HUES6 (cell line): ENCODE data around the gene FBN2.

Experiments used
- H3K27ac ChIP-seq: 2 replicates; pipeline ENCODE4 v1.7.0; 2013; ENCODE audit warnings: low read depth, mild to moderate bottlenecking, low read length, inconsistent platforms
- H3K27me3 ChIP-seq: 2 replicates; pipeline ENCODE4 v1.6.1; 2013; ENCODE audit warnings: low read length; ENCODE audit not compliant: control insufficient read depth, insufficient read depth
- H3K36me3 ChIP-seq: 2 replicates; pipeline ENCODE4 v1.6.1; 2013; ENCODE audit warnings: low read length; ENCODE audit not compliant: control insufficient read depth, insufficient read depth
- H3K4me1 ChIP-seq: 2 replicates; pipeline ENCODE4 v1.6.1; 2013; ENCODE audit warnings: low read length; ENCODE audit not compliant: control insufficient read depth, insufficient read depth
- H3K4me3 ChIP-seq: 2 replicates; pipeline ENCODE4 v1.5.1; 2013; ENCODE audit warnings: low read depth, low read length
- H3K9ac ChIP-seq: one replicate; pipeline ENCODE4 v1.6.1; 2013; ENCODE audit warnings: mild to moderate bottlenecking, low read length
- H3K9me3 ChIP-seq: 2 replicates; pipeline ENCODE4 v1.6.1; 2013; ENCODE audit warnings: low read depth, low read length; ENCODE audit not compliant: control insufficient read depth, insufficient read depth

Gene FBN2

DNA sequence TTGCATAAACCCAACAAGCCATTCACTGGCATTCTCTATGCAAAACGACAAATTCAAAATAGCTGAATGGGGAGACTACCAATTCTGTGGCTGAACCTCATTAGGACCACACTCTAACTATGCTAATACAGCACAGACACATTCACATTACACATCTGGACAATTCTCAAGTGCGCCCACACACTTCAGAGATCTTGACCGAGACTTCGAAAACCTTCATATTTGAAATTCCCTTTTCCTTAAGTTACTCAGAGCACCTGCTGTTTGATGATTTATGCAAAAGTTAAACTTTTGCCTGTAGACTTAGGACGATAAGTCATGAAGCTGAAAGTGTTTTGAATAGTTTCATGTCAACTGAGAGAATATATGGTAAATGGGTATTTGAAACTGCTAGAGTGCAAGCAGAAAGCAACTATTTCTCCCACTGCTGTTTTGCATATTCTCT is 111.9 kb downstream of the FBN2 start:
- Histone ChIP-seq H3K36me3 (peaks cover 3% of the 10 kb centered on the region; the same call in 1 of the 2 replicates), H3K9me3 (no peaks in the 10 kb centered on the region), H3K4me1 (no peaks in the 10 kb centered on the region), H3K27me3 (no peaks in the 10 kb centered on the region), H3K4me3 (no peak overlapping the region), H3K27ac (no peak overlapping the region), H3K9ac (no peak overlapping the region)

DNA sequence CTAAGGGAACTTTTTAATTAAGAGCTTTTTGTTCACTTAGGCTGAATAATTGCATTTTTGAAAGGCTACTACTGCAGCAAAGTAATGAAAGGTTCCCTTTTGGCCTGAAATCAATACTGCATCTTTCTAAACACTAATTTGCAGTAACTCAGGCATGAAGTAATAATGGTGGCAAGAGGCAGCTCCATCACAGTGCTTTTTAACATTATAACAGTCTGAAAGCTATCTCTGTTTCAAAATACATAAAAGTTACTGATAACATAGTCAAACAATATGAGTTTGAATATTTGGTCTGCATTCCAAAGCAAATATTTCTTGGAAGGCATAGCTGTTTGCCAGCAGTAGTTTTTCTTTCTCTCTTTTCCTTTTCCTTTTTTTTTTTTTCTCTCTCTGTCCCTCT is 113.4 kb downstream of the FBN2 start:
- H3K27me3 ChIP-seq = no peaks in the 10 kb centered on the region
- H3K27ac ChIP-seq = no peak overlapping the region
- no peak overlapping the region for H3K9ac ChIP-seq
- H3K4me3 ChIP-seq = no peak overlapping the region
- peaks cover 3% of the 10 kb centered on the region; the same call in 1 of the 2 replicates for H3K36me3 ChIP-seq
- H3K9me3 ChIP-seq = no peaks in the 10 kb centered on the region
- H3K4me1 ChIP-seq = no peaks in the 10 kb centered on the region

DNA sequence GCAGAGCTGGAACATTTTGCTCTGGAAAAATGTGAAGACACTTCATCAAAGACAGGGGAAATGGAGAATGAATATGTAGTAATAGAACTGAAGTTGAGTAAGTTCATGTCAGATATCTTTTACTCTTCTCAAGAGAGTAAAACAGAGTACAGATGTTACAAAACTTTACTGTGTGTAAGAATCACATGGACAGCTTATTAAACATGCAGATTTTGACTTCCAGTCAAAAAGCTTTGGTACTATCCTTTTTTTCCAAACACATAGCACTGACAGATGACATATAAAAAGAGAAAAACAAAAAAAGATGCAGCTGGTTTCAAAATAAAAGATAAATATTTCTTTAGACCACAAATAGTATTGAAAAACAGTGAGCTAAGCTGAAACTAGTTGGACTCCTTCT is 115.4 kb downstream of the FBN2 start:
- H3K36me3 ChIP-seq = peaks cover 3% of the 10 kb centered on the region; the same call in 1 of the 2 replicates
- no peak overlapping the region for H3K9ac ChIP-seq
- H3K4me3 ChIP-seq = no peak overlapping the region
- H3K4me1 ChIP-seq = no peaks in the 10 kb centered on the region
- no peaks in the 10 kb centered on the region for H3K27me3 ChIP-seq
- H3K9me3 ChIP-seq = no peaks in the 10 kb centered on the region
- no peak overlapping the region for H3K27ac ChIP-seq

DNA sequence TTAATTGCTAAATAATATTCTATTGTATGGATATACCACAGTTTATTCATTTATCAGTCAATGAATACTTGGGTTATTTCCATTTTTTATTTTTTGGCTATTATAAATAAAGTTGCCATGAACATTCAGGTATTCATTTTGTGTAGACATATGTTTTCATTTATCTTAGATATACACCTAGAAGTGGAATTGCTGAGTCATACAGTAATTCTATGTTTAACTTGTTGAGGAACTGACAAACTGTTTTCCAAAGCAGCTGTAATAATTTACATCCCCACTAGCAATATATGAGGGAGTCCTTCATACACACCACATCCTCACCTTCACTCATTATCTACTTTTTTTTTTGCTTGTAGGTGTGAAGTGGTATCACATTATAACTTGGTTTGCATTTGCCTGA is 123.6 kb downstream of the FBN2 start:
- Histone ChIP-seq H3K27me3 (no peaks in the 10 kb centered on the region), H3K4me1 (peaks cover 9% of the 10 kb centered on the region), H3K36me3 (no peaks in the 10 kb centered on the region; the same call in 1 of the 2 replicates), H3K9me3 (0 out of 2 replicates have a peak, but pooled peaks cover 7% of the 10 kb centered on the region), H3K4me3 (no peak overlapping the region), H3K27ac (no peak overlapping the region), H3K9ac (no peak overlapping the region)

DNA sequence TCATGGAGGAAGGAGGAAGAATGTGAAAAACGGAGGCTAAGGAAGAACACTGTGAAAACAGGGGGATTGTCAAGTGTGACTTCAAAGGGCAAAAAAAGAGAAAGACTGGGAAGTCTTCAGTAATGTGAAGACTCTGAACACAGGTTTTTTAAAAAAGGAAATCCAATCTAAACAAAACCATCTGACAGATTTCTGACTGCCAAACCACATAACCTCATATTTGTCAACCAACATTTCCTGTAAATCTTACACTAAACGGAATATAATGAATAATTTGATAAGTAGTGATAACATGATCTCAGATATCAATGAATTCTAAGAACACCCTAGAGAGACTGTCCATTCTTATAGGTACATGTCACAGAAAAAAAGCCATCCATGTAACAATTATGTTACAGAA is 124.7 kb downstream of the FBN2 start:
- H3K9me3 ChIP-seq = 0 out of 2 replicates have a peak, but pooled peaks cover 7% of the 10 kb centered on the region
- H3K4me1 ChIP-seq = peaks cover 18% of the 10 kb centered on the region
- no peaks in the 10 kb centered on the region; the same call in 1 of the 2 replicates for H3K36me3 ChIP-seq
- H3K27me3 ChIP-seq = no peaks in the 10 kb centered on the region
- no peak overlapping the region for H3K27ac ChIP-seq
- H3K9ac ChIP-seq = no peak overlapping the region
- no peak overlapping the region for H3K4me3 ChIP-seq

DNA sequence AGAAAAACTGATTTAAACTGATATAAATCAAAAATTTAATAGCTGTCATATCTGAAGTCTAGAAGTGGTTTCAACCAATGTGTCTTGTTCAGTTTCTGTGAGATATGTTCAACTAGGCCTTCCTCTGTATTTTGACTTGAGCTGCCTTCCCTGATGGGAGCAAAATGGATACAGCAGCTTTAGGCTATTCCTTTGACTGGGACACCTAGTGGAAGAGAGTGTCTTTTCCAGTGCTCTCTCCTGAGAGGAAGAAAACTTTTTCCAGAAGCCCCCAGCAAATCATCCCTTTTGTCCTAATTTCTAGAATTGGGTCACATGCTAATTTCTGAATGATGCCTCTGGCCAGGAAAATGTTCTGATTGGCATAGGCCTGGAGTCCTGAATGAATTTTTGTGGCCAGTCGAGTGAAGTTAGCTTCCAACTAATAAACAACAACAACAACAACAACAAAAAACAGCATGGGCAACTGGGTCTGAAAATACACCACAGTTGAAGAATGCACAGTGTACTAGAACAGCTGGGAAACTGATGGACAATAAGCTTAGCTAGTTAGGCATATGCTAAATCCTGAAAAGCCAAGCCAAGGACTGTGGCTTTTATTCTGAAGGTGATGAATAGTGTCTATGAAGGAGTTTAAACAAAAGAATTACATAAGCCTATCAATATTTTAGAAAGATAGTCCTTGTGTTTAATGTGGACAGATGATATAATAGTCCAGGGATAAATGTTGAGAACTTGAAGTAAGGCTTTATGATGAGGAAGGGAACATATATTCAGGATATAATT is 125.7 kb downstream of the FBN2 start:
- 0 out of 2 replicates have a peak, but pooled peaks cover 7% of the 10 kb centered on the region for H3K9me3 ChIP-seq
- no peaks in the 10 kb centered on the region for H3K27me3 ChIP-seq
- H3K36me3 ChIP-seq = no peaks in the 10 kb centered on the region; the same call in 1 of the 2 replicates
- no peak overlapping the region for H3K4me3 ChIP-seq
- H3K9ac ChIP-seq = no peak overlapping the region
- peaks cover 18% of the 10 kb centered on the region for H3K4me1 ChIP-seq
- H3K27ac ChIP-seq = no peak overlapping the region

DNA sequence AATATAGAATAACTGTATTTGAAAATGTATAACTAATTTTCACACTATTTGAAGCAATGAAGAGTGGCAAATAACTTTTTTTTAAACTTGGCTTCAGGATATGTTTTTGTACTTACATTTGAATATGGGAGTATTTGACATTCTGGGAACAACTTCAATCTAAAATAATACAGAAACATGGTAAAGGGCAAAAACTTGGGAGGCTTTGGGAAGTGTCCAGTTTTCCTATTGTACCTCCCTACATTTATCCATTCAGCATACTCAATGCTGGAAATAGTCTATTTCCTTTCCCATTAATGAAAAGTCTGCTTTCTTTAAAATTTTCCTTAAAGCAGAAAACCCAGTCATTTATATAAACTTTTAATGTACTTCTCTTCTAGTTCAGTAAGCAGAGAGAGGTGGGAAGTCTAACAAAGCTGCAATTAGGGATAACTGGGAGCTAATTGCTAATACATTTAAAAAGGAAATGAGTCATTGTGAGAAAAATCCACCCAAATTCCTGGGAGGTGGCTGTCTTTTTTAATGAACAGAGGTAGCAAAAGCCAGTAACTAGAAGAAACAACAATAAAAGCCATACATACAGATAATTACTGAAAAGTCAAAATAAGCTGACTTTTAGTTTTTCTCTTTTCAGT is 128.8 kb downstream of the FBN2 start:
- no peaks in the 10 kb centered on the region for H3K27me3 ChIP-seq
- no peak overlapping the region for H3K9ac ChIP-seq
- H3K27ac ChIP-seq = 0 out of 2 replicates have a peak overlapping the region, but pooled peaks have one; percentile 19
- H3K4me3 ChIP-seq = no peak overlapping the region
- peaks cover 3% of the 10 kb centered on the region; the same call in 1 of the 2 replicates for H3K36me3 ChIP-seq
- 0 out of 2 replicates have a peak, but pooled peaks cover 3% of the 10 kb centered on the region for H3K9me3 ChIP-seq
- H3K4me1 ChIP-seq = peaks cover 22% of the 10 kb centered on the region

DNA sequence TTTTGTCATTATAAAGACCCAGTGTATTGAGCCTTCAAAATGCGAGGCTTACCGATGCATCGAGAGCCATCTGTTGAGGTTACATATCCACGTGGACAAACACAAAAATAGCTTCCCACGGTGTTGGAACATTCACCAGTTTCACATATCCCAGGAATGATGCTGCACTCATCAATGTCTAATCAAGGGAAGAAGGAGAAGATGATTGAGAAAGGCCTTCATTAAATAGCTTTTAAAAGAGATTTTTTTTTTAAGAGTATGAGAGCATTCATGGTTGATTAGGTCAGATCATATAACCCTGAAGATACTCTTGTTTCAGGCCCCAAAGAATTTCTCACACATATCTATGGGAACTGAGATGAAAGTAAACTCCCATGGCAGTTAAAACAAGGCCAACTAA is 129.4 kb downstream of the FBN2 start:
- Histone ChIP-seq H3K9ac (no peak overlapping the region), H3K27me3 (no peaks in the 10 kb centered on the region), H3K4me3 (no peak overlapping the region), H3K4me1 (peaks cover 22% of the 10 kb centered on the region), H3K36me3 (peaks cover 3% of the 10 kb centered on the region; the same call in 1 of the 2 replicates), H3K27ac (no peak overlapping the region), H3K9me3 (no peaks in the 10 kb centered on the region)

DNA sequence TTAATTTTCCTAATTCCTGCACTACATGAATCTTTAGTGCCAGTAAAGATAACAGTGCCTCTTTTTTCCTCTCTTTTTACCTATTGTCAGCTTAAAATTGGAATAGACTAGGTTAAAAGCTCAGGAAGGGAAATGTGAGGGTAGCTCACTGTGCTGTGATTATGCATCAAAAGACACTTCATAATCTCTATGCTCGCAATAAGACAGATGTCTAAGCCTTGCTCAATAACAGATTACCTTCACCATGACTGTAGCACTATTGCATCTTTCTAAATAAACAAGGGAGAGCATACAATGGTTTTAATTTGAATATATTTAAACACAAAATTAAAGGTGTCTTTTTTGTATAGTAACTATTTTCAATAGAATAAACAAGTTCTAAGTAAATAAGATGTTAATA is 130.1 kb downstream of the FBN2 start:
- Histone ChIP-seq H3K4me3 (no peak overlapping the region), H3K27me3 (no peaks in the 10 kb centered on the region), H3K36me3 (peaks cover 3% of the 10 kb centered on the region; the same call in 1 of the 2 replicates), H3K9ac (no peak overlapping the region), H3K4me1 (peaks cover 22% of the 10 kb centered on the region), H3K9me3 (no peaks in the 10 kb centered on the region), H3K27ac (no peak overlapping the region)

DNA sequence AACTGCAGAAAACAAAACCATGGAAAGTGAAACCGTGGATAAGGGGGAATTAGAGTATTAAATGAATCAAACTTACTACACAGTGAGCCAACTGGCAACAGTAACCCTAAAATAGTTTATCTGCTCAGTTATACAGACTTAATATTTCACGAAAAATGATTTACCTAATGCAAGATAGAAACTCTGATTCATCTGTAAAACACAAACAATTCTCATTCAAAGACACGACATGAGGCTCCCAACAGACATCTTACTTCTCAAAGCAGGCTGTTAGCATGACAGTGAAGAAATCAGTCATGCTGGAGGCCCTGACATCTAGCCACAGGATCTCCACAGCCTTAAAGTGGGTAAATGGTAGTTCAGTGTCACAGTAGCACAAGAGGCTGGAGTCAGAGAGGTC is 131.2 kb downstream of the FBN2 start:
- no peaks in the 10 kb centered on the region for H3K9me3 ChIP-seq
- peaks cover 3% of the 10 kb centered on the region; the same call in 1 of the 2 replicates for H3K36me3 ChIP-seq
- no peak overlapping the region for H3K9ac ChIP-seq
- H3K4me3 ChIP-seq = no peak overlapping the region
- peaks cover 22% of the 10 kb centered on the region for H3K4me1 ChIP-seq
- no peaks in the 10 kb centered on the region for H3K27me3 ChIP-seq
- no peak overlapping the region for H3K27ac ChIP-seq

DNA sequence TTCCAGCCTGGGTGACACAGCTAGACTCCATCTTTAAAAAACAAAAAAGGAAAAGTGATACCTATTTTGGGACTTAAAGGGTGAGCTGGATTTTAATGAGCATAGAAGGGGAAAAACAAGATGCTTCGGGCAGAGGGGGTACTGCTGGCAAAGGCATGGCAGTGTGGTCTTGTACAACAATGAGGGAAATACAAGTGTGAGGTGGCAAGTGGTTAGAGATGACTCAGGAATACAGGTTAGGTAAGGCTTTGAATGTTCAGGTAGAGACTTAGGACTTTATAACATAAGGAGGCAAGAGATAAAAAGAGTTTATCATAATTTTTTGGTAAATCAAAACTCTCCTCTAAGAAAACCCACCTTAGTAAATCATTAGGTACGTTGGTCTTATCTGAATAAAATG is 132.9 kb downstream of the FBN2 start:
- no peak overlapping the region for H3K9ac ChIP-seq
- H3K4me1 ChIP-seq = peaks cover 20% of the 10 kb centered on the region
- peaks cover 5% of the 10 kb centered on the region; the same call in 1 of the 2 replicates for H3K36me3 ChIP-seq
- H3K27ac ChIP-seq = no peak overlapping the region
- no peaks in the 10 kb centered on the region for H3K9me3 ChIP-seq
- H3K4me3 ChIP-seq = no peak overlapping the region
- no peaks in the 10 kb centered on the region for H3K27me3 ChIP-seq
